ENCODE results near the gene HEPACAM2.

The HEPACAM2 gene

GRCh38 chr7:93146472-93147141, 79.7 kb downstream of the HEPACAM2 start:
- DNase-seq: peak; percentile 47 to 70 (median 53)

- DNase-seq: no peak
These were observed 80.2 kb downstream of the HEPACAM2 start for GRCh38 chr7:93146036-93146435.

GRCh38 chr7:93145354-93145753, 80.9 kb downstream of the HEPACAM2 start:
- peak; percentile 64 to 86 (median 75) for DNase-seq

GRCh38 chr7:93142127-93142526, 84.1 kb downstream of the HEPACAM2 start:
- no peak for DNase-seq

- no peak for DNase-seq
These were observed 85.6 kb downstream of the HEPACAM2 start for GRCh38 chr7:93140582-93141191.

GRCh38 chr7:93138576-93138975, 87.7 kb downstream of the HEPACAM2 start:
- DNase-seq: no peak

Data from suppressor macrophage treated with lipopolysaccharide for 1 hour (primary cell).